HG03565 (cell line): ENCODE data around the gene SPATA13.

ENCODE experiments used
- ATAC-seq: cut with Tn5 transposase; IDR thresholded peaks from one replicate; pipeline ENCODE4 v1.9.1; 2021; ENCODE audit warnings: mild to moderate bottlenecking, moderate library complexity; ENCODE audit not compliant: unreplicated experiment

SPATA13 gene

GRCh38 chr13:24274452-24275021 is 114.0 kb downstream of the SPATA13 start:
- ATAC-seq, result peak; percentile 54

DNA sequence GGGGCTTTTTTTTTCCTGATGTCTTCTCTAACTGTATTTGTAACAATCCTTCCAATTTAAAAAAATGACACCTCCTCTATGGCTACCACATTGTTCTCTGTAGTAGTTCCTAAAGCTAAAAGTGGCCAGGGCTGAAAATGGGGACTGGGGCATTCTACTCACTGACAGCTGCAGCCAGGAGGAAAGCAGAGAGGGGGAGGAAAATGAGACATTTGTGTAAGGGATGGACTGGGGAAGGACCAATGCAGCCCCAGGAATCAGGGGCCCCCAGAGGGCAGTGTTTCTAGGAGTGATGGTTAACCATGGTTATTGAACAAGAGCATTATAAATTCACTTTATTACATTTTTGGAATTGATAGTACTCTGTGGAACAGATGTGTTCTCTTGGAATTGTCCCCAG is 114.5 kb downstream of the SPATA13 start:
- no peak for ATAC-seq

GRCh38 chr13:24276306-24276705 is 115.8 kb downstream of the SPATA13 start:
- ATAC-seq, result peak; percentile 27

GRCh38 chr13:24276861-24277260 is 116.3 kb downstream of the SPATA13 start:
- no peak for ATAC-seq

DNA sequence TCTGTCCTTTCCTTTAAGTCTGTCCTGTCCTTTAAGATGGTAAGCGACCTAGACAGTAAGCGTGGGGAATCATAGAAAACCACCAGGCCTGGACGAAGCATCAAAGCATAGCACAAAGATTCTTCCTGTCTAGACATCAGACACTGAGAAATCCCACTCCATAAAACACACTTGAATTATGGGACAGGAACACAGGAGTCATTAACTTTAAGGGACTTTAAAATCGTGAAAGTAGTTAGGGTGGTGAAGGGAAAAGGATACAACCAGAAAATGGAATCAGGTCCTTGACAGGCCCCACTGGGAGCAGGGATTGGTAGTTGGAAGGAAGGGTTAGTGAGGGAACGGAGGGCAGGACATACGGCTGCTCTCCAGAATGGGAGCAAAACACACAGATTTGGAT is 117.2 kb downstream of the SPATA13 start:
- ATAC-seq, result no peak

DNA sequence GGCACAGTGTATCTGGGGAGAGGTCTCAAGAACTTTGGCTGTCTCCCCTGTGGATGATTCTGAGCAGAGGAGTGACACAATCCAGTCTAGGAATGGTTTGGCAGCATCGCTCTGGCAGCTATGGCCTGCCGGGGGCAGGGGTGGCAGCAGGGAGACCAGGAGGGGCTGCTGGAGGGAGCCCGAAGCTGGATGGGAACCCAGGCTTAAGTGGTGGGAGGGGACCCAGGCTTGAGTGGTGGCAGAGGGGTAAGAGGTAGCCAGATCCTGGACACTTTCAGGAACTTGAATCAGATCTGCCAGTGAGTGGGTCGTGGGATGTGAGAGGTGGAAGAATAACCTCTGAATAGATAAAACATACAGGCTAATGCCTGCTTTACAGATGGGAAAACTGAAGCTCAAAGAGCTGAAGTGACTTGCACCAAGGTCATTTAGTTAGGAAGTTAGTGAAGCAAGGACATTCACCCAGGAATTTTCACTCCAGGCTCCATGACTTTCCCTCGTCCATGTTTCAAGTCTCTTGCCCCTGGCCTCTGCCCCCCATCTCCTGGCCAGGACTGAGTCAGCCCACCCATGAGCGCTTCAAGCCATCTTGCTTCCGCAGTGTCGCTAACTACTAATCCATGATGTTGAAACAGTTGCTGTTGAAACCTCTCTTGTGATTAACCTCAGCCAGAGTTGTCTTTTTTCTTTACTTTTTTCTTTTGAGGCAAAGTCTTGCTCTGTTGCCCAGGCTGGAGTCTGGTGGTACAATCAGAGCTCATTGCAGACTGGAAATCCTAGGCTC is 119.0 kb downstream of the SPATA13 start:
- no peak for ATAC-seq

GRCh38 chr13:24280720-24281119 is 120.2 kb downstream of the SPATA13 start:
- peak; percentile 47 for ATAC-seq

DNA sequence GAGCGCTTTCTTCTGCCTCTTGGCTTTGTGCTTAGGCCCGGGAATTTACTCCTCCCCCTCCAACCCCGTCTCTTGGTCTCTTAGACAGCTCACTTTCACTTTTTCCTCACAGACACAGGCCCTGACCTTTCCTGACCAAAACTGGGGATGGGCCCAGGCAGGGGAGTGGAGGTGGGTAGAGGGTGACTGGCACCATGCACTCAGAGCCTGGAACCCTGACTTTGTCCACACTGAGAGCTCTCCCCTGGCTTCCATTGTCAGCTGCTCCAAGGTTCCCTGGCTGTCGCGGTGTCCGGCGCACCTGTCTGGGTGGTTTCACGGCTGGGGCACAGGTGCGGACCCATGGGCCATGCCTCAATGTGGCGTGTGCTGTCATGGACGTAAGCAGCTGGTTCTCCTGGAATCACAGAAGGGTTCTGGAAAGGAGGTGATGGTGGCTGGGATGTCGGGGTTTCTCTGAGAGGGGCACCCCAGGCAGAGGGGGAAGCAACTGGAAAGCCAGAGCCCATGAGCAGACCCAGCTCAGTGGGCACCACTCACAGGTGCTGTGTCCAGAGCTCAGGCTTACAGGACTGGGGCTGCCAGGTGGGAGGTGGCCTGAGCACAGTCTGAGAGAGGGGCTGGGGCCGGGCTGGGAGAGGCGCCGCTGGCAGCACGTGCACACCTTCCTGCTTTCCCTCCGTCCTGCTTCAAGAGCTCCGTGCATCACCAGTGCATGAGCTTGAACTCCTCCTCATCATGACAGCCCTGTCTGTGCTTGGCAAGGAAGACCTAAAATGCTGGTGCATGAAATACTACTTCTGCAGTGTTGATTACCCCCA is 120.9 kb downstream of the SPATA13 start:
- ATAC-seq, result no peak

GRCh38 chr13:24282256-24282655 is 121.7 kb downstream of the SPATA13 start:
- ATAC-seq, result no peak

DNA sequence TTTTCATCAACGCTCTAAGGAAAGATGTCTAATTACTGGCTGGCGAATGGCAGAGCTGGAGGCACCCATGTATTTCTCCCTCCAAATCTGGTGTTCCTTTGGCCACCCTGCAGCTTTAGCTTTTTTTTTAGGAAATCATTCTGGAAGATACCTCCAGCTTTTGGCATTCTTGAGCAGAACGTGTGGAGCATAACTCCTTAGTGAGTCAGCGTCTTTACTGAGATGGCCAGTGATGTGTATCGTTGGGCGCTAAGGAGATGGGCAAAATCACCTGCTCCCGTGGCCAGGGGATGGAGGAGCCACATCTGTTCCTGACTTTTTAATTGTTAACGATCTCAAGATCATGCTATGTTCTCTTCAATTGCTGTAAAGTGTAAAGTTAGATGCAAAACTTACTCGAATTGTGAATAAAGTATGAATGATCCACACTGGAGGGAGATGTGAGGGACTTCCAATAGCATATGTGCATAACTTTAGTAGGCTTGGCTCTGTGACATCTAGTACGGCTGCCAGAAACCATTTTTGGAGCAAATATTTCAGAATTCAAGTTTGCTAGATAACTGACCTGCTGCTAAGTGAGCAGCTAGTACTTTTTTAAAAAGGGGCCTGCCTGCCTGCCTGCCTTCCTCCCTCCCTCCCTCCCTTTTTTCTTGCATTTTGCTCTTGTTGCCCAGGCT is 124.5 kb downstream of the SPATA13 start:
- ATAC-seq, result no peak

DNA sequence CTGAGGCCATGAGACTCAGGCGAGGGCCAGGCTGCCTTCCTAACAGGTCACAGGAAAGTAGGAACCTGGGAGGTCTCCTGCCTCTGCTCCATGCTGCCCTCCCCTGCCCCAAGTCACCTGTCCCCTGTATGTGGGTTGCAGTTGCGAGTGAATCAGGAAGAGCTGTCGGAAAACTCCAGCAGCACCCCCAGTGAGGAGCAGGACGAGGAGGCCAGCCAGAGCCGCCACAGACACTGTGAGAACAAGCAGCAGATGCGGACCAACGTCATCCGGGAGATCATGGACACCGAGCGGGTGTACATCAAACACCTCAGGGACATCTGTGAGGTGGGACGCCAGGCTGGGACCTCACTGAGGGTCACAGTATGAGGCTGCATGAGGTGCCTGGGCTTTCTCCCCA is 126.1 kb downstream of the SPATA13 start:
- ATAC-seq, result no peak

DNA sequence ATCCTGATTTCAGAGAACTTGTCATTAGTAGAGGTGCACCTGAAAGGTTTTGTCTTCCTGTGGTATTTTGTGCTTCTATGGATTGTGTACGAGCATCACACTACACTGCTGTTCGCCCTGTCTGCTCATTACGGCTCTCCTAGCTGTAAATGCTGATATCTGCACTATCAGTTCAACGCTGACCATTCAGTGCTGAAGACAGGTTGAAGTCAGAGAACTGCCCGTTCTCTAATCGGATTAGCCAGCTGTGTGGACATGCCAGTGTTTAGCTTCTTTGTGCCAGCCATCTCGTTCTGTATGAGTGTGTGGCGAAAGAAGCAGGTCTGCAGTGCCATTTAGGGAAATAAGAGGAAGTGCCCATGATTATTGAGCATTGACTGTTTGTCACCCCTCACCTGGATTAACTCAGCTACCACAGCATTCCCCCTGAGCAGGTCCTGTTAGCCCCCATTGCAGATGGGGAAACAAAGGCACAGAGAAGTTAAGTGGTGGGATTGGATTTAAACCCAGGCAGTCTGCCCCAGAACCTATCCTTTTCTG is 127.3 kb downstream of the SPATA13 start:
- no peak for ATAC-seq

DNA sequence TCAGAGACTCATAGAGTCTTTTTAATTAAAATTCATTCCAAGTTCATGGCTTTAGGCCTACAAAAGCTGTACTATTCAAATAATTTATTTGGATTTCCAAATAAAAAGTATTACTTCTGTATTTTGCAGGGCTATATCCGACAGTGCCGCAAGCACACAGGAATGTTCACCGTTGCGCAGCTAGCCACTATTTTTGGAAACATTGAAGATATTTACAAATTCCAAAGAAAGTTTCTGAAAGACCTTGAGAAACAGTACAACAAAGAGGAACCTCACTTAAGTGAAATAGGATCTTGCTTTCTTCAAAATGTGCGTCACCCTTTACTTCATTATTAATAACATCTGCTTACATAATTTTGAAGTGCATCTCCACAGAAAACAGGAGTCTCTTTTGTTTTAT is 128.3 kb downstream of the SPATA13 start:
- no peak for ATAC-seq

- no peak for ATAC-seq
Observed at GRCh38 chr13:24290280-24290932, 129.9 kb downstream of the SPATA13 start.

DNA sequence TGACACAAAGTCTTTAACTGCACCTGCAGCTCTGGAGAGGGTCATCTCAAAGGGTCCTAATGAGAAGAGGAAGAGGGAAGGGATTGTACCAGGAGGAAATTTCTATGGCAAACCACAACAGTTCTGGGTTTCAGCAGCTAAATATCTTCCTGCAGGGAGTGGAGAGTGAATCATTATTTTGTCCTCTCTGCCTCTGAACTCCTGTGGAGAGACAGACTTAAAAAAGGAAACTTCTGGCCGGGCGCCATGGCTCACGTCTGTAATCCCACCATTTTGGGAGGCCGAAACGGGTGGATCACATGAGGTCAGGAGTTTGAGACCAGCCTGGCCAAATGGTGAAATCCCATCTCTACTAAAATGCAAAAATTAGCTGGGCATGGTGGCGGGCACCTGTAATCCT is 132.0 kb downstream of the SPATA13 start:
- no peak for ATAC-seq

DNA sequence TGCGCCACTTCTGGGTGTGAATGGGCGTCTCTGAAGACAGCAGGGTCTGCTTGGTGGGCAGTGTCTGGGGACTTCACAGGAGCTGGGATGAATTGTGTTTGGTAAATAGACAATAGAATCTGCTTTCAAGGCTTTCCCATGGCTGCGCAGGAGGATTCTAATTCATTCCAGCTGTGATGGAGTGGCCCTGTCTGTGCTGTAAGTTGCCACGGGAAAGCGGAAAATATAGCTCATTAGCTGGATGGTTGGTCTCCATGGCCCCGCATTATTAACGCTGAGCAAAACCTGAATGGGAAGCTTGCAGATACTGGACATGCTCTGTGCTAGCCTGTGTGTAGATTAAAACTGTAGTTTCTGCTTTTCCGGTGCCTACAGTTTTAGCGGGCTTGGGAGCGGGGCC is 133.2 kb downstream of the SPATA13 start:
- no peak for ATAC-seq

DNA sequence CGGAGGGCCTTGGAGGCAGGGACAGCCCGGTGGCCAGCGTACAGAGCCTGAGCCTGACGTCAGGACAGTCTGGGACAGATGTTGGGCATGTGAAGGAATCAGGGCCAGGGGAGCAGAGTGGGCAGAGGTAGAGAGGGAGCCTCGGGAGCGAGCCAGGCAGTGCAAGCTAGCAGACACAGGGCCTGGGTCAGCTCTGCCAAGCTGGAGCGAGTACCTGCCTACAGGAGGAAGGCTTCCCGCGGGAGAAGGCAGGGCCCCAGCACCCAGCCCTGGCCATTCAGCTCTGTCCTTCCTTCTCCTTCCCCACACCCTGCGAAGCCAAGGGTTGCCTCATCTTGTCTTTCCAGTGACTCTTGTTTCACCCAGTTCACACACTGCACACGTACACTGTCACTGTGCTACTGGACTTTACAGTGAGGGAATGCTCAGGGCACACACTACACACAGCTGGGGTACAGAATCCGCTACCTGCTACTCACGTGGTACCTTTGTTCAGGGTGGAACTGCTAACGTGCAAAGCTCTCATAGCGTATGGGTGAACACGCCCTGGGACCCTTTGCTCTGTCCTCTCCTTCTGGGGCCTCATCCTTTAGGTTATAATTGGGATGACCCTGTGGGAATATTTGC is 139.1 kb downstream of the SPATA13 start:
- no peak for ATAC-seq

DNA sequence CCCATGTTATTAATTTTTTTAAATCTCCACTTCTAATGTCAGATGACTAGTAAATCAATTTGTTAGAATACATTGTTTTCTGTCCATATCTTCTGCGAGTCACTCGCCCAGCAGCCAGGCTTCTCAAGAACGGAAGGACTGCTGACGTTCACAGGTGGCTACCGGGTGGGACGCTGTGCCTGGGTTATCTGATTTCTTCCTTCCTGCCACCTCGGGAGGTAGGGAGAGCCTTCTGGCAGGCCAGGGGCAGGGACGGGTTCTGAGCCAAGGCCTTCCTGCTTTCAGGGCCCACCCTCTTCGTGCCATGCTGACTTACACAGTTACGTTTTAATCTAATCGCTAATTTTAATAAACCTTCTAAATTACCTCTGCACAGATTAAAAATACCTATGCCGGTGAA is 140.9 kb downstream of the SPATA13 start:
- no peak for ATAC-seq

DNA sequence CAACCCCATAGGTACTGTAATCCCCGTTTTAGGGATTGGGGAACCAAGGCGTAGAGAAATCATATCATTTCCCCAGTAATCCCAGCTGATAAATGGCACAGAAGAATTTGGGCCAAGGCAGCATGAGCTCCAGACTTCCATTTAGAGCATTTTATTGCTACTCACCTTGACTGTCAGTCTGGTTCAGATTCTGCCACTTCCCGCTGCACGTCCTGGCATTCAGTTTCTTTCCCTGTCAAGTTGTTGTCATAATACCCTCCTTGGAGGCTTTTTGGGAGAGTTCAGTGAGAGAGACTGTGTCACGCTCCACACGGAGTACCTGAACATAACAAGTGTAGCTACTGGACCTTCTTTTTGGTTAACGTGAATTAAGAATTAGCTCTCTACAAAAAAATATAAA is 141.4 kb downstream of the SPATA13 start:
- no peak for ATAC-seq

GRCh38 chr13:24304620-24305019 is 144.1 kb downstream of the SPATA13 start:
- no peak for ATAC-seq
